Sigmoid colon (tissue), 7 donors: ENCODE results near the gene SH3TC1. TPM values are rescaled to one million over a fixed set of nuclear protein-coding genes. Genes with fewer than 3 reads are reported as not detected.

Source experiments
- DNase-seq: peaks from one replicate; pipeline ENCODE4 v3.0.0-alpha.2; 2019
- H3K27ac ChIP-seq, 4 donors: fragments of 200-600 bp; sonication (generic); one replicate each; pipeline ENCODE4 v1.5.1; 2016 to 2019; ENCODE audit warnings: mild to moderate bottlenecking in 1 of 4
- H3K27me3 ChIP-seq, 3 donors: fragments of 200-600 bp; sonication (generic); one replicate each; pipeline ENCODE4 v1.5.1; 2019; ENCODE audit warnings: mild to moderate bottlenecking in 1 of 3
- H3K36me3 ChIP-seq, 4 donors: fragments of 200-600 bp; sonication (generic); one replicate each; pipeline ENCODE4 v1.5.1; 2016 to 2019
- H3K4me1 ChIP-seq, 4 donors: fragments of 200-600 bp; sonication (generic); one replicate each; pipeline ENCODE4 v1.5.1; 2017 to 2019
- H3K4me3 ChIP-seq, 4 donors: fragments of 200-600 bp; sonication (generic); one replicate each; pipeline ENCODE4 v1.5.1; 2017 to 2019; ENCODE audit warnings: mild to moderate bottlenecking in 2 of 4, moderate library complexity in 1 of 4
- H3K9me3 ChIP-seq, 4 donors: fragments of 200-600 bp in 3 of 4; sonication (generic) in 3 of 4; one replicate each; pipeline versions ENCODE4 v1.5.1 to v1.6.1; 2013 to 2019
- CTCF ChIP-seq, 4 experiments: fragments of 450-650 bp in 3 of 4; fragments of 200-600 bp in 1 of 4; IDR thresholded peaks; one replicate each; pipeline ENCODE4 v1.5.1; 2016 to 2019; ENCODE audit warnings: antibody characterized with exemption in 4 of 4, mild to moderate bottlenecking in 3 of 4, moderate library complexity in 2 of 4
- EP300 ChIP-seq, 4 donors: sonication (generic); formaldehyde crosslinking; IDR thresholded peaks; one replicate each; pipeline ENCODE4 v1.6.1; 2017; ENCODE audit warnings: antibody characterized with exemption in 4 of 4
- POLR2A ChIP-seq, 2 donors: fragments of 450-650 bp; IDR thresholded peaks; one replicate each; pipeline ENCODE4 v1.6.1; 2016; ENCODE audit warnings: antibody characterized with exemption in 2 of 2, mild to moderate bottlenecking in 2 of 2, moderate library complexity in 2 of 2
- POLR2AphosphoS5 ChIP-seq, 4 donors: sonication (generic); formaldehyde crosslinking; IDR thresholded peaks; one replicate each; pipeline ENCODE4 v1.6.1; 2017; ENCODE audit warnings: antibody characterized with exemption in 4 of 4
- WGBS, 2 donors: extraction: QIAGEN DNeasy Blood & Tissue Kit; methylation state at CpG; one replicate each; pipeline ENCODE4 v1.1.7; 2013; 5-methylcytosine and 5-hydroxymethylcytosine counted together
- intact Hi-C: fragments of 100-400 bp; cut with DNase I; formaldehyde crosslinking; loops from one replicate; pipeline ENCODE4 v1.15.1; 2023
- polyA plus RNA-seq, 3 donors: library from polyadenylated mRNA; stranded (reverse); fragments of 200-250 nt; gene quantifications; one replicate each; pipeline ENCODE4 v1.2.3, GENCODE V29; 2013
- total RNA-seq, 4 donors: library from RNA; depleted of rRNA; stranded (reverse); fragments of >200 nt; gene quantifications; one replicate each; pipeline ENCODE4 v1.1.0, GENCODE V29; 2016
- donor health status: healthy with polysubstance abuse.
- donor health status: Bipolar disorder and iron deficiency.
- donor health status: healthy.

The SH3TC1 gene
- total and polyA plus RNA-seq, 7 donors = 3.0 to 24.4 (median 7.8) TPM

DNA sequence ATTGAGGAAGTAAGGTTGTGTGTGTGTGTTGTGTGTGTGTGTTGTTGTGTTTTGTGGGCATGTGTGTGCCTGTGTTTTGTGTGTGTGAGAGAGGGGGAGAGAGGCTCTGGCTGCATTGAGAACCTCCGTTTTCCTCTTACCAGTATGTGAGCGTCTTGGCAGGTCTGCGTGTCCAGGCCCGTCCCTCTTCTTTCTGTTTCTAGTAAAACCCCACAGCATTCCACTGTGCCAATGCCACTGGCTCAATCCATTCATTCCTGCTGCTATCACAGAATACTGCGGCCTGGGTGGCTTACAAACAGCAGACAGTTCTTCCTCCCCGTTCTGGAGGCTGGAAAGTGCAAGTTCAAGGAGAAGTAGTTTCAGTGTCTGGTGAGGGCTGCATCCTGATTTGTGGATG lies 55.0 kb downstream of the SH3TC1 start:
- Histone ChIP-seq H3K27ac (no peak overlapping the region), H3K9me3 (no peaks in the 10 kb centered on the region), H3K27me3 (no peaks in the 10 kb centered on the region), H3K4me1 (peaks cover 0 to 5% (median 0%) of the 10 kb centered on the region in 4 donors), H3K4me3 (no peak overlapping the region), H3K36me3 (no peaks in the 10 kb centered on the region)
- TF ChIP-seq CTCF (IDR thresholded peaks at IDR 0.05) (no peak), POLR2A (IDR thresholded peaks at IDR 0.05) (no peak), POLR2AphosphoS5 (IDR thresholded peaks at IDR 0.05) (no peak), EP300 (IDR thresholded peaks at IDR 0.05) (no peak)
- 85 to 86% methylated on average over 6 of the region's 6 CpGs for WGBS, 2 donors
- DNase-seq = no peak
- intact Hi-C loops = no loop called here

DNA sequence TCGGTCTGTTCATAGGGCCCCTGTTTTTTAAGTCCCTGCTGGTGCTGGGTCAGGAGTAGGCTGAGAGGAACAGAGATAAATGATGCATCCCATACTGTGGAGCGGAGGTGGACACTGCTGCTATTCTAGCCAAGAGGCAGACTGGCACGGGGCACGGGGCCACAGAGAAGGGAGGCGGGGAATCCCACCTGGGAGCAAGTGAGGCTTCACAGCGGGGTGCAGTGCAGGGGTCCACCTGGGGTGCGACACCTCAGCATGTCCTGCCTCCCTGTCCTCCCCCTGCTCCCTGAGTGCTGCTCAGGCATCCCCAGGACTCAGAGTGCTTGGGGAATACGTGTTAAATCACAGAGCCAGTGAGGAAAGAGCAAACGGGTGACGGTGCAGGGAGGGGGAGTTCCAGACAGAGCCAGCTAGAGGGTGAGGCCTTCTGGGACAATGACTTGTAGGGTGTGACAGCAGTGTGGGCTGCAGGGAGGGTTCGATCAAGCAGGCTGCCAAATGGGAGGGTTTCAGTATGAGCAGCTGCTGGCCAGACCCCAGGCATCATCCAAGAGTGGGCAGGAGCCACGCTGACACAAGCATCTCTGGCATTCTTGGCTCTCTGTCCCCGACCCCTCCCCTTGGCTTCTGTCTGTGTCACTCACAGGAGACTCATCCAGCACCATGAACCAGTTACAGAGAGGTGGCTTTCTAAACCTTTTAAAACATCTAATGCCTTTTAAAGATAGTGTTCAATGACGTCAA lies 56.8 kb downstream of the SH3TC1 start:
- 57 to 77% methylated on average over 14 of the region's 14 CpGs for WGBS, 2 donors
- DNase-seq = no peak
- no peaks in the 10 kb centered on the region for H3K36me3 ChIP-seq
- H3K9me3 ChIP-seq = no peaks in the 10 kb centered on the region
- H3K27ac ChIP-seq = no peak overlapping the region
- no peak overlapping the region for H3K4me3 ChIP-seq
- TF ChIP-seq POLR2AphosphoS5 (IDR thresholded peaks at IDR 0.05) (no peak), EP300 (IDR thresholded peaks at IDR 0.05) (no peak), CTCF (IDR thresholded peaks at IDR 0.05) (no peak), POLR2A (IDR thresholded peaks at IDR 0.05) (no peak)
- H3K27me3 ChIP-seq = no peaks in the 10 kb centered on the region
- intact Hi-C loops = no loop called here
- peaks cover 0 to 8% (median 4%) of the 10 kb centered on the region in 4 donors for H3K4me1 ChIP-seq

DNA sequence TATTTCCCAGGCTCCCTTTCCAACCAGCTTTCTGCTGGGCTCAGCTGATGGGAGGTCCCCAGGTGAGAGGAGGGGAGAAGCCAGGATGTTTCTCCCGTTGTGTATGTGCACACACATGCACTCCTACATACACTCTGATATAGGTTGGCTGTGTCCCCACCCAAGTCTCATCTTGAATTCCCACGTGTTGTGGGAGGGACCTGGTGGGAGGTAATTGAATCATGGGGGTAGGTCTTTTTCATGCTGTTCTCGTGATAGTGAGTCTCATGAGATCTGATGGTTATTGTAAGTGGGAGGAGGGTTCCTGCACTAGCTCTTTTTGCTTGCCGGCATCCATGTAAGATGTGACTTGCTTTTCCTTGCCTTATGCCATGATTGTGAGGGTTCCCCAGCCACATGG lies 58.8 kb downstream of the SH3TC1 start:
- H3K4me1 ChIP-seq = peaks cover 0 to 15% (median 7%) of the 10 kb centered on the region in 4 donors
- DNase-seq = no peak
- TF ChIP-seq POLR2AphosphoS5 (IDR thresholded peaks at IDR 0.05) (no peak), CTCF (IDR thresholded peaks at IDR 0.05) (no peak), POLR2A (IDR thresholded peaks at IDR 0.05) (no peak), EP300 (IDR thresholded peaks at IDR 0.05) (no peak)
- H3K27me3 ChIP-seq = no peaks in the 10 kb centered on the region
- 61 to 71% methylated on average over 4 of the region's 4 CpGs for WGBS, 2 donors
- no peaks in the 10 kb centered on the region for H3K9me3 ChIP-seq
- intact Hi-C loops = no loop called here
- no peak overlapping the region for H3K27ac ChIP-seq
- H3K36me3 ChIP-seq = no peaks in the 10 kb centered on the region
- no peak overlapping the region for H3K4me3 ChIP-seq

DNA sequence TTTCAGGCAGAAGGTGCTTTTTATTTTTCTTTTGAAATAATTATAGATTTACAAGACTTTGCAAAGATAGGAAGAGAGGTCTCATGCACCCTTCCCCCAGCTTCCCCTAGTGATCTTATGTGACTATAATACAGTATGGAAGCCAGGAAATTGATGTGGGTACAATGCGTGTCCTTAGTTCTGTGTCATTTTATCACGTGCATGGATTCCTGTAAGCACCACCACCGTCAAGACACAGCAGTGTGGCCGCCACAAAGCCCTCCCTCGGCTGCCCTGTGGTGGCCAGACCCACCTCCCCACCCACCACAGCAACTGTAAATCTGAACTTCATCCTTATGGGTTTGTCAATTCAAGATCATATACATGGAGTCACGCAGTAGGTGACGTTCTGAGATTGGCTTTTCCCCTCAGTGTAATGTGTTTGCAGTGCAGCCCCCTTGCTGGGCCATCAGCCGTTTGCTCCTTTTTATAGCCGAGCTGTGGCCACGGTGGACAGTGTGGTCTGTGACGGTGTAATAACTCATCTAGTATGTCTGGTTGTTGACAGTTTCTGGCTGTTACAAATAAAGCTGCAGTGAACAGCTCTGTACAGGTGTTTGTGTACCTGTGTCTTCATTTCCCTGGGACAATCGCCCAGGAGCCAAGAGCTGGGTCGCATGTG lies 59.6 kb downstream of the SH3TC1 start:
- no peak for DNase-seq
- 50 to 51% methylated on average over 13 of the region's 13 CpGs for WGBS, 2 donors
- H3K9me3 ChIP-seq = no peaks in the 10 kb centered on the region
- TF ChIP-seq CTCF (IDR thresholded peaks at IDR 0.05) = no peak
- TF ChIP-seq POLR2A (IDR thresholded peaks at IDR 0.05) = no peak
- TF ChIP-seq EP300 (IDR thresholded peaks at IDR 0.05) = no peak
- TF ChIP-seq POLR2AphosphoS5 (IDR thresholded peaks at IDR 0.05) = no peak
- no peak overlapping the region for H3K4me3 ChIP-seq
- no peaks in the 10 kb centered on the region for H3K27me3 ChIP-seq
- H3K4me1 ChIP-seq = peaks cover 0 to 15% (median 7%) of the 10 kb centered on the region in 4 donors
- no peaks in the 10 kb centered on the region for H3K36me3 ChIP-seq
- no peak overlapping the region for H3K27ac ChIP-seq
- intact Hi-C loops = no loop called here
